ENCODE measurements around the gene RPRD1B. TPM values are rescaled to one million over a fixed set of nuclear protein-coding genes. Genes with fewer than 3 reads are reported as not detected.
A peak's percentile ranks its signal among the peaks of the same experiment; 100 is the strongest.

RPRD1B gene
- total and polyA plus RNA-seq, 2 of the 13 experiments (the other 11 are each of a cell fraction or from before 2014, with no cell fraction given), result 31.1 to 41.5 TPM

DNA sequence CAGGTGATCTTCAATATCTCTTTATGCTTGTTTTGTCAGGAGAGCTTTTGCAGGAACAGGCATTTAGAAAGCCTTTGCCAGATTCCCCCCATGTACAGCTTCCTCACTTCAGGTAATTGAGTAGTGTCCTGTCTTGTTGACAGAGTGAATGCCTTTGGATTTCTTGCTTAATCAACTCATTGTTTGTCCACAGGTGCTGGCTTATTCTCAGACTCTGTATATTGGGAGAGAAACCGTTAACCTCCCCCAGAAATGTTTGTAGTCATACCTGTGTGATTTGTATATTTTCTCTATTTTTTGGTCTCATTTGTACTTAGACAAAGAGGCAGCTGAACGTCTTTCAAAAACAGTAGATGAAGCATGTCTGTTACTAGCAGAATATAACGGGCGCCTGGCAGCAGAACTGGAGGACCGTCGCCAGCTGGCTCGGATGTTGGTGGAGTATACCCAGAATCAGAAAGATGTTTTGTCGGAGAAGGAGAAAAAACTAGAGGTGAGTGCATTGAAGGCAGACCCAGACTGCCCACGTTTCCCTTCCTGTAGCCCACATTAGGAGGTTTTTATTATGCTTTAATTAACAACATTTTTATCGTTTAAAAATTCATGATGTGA is 32.3 kb downstream of the RPRD1B start (continued):
- TF ChIP-seq SRY (CRISPR knock-in tag; IDR thresholded peaks at IDR 0.05), result no peak
- TF ChIP-seq ETV5 (CRISPR knock-in tag; IDR thresholded peaks at IDR 0.05; ENCODE audit: borderline replicate concordance), result no peak
- TF ChIP-seq MYNN (CRISPR knock-in tag; IDR thresholded peaks at IDR 0.05; ENCODE audit: low read depth), result no peak
- no peak for TF ChIP-seq SMYD3 (CRISPR knock-in tag; IDR thresholded peaks at IDR 0.05)
- no peak for TF ChIP-seq PRPF4 (IDR thresholded peaks at IDR 0.05; ENCODE audit: low read depth, low read length, poor library complexity, severe bottlenecking)
- no peak for TF ChIP-seq ZBTB7B (CRISPR knock-in tag; IDR thresholded peaks at IDR 0.05)
- no peak for TF ChIP-seq ELF3 (CRISPR knock-in tag; IDR thresholded peaks at IDR 0.05)
- no peak for TF ChIP-seq ZNF10 (CRISPR knock-in tag; IDR thresholded peaks at IDR 0.05; ENCODE audit: borderline replicate concordance, low read depth)
- 0 out of 2 replicates have a peak, but pooled peaks have one; percentile 19 for TF ChIP-seq ZNF331 (CRISPR knock-in tag; IDR thresholded peaks at IDR 0.05)
- TF ChIP-seq, protein P1, sequence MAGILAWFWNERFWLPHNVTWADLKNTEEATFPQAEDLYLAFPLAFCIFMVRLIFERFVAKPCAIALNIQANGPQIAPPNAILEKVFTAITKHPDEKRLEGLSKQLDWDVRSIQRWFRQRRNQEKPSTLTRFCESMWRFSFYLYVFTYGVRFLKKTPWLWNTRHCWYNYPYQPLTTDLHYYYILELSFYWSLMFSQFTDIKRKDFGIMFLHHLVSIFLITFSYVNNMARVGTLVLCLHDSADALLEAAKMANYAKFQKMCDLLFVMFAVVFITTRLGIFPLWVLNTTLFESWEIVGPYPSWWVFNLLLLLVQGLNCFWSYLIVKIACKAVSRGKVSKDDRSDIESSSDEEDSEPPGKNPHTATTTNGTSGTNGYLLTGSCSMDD (CRISPR knock-in tag; IDR thresholded peaks at IDR 0.05), result no peak
- no peak for TF ChIP-seq ETV6 (CRISPR knock-in tag; conservative IDR thresholded peaks at IDR 0.05)
- TF ChIP-seq, protein P2, sequence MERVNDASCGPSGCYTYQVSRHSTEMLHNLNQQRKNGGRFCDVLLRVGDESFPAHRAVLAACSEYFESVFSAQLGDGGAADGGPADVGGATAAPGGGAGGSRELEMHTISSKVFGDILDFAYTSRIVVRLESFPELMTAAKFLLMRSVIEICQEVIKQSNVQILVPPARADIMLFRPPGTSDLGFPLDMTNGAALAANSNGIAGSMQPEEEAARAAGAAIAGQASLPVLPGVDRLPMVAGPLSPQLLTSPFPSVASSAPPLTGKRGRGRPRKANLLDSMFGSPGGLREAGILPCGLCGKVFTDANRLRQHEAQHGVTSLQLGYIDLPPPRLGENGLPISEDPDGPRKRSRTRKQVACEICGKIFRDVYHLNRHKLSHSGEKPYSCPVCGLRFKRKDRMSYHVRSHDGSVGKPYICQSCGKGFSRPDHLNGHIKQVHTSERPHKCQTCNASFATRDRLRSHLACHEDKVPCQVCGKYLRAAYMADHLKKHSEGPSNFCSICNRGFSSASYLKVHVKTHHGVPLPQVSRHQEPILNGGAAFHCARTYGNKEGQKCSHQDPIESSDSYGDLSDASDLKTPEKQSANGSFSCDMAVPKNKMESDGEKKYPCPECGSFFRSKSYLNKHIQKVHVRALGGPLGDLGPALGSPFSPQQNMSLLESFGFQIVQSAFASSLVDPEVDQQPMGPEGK (CRISPR knock-in tag; IDR thresholded peaks at IDR 0.05), result no peak
- TF ChIP-seq, protein P3, sequence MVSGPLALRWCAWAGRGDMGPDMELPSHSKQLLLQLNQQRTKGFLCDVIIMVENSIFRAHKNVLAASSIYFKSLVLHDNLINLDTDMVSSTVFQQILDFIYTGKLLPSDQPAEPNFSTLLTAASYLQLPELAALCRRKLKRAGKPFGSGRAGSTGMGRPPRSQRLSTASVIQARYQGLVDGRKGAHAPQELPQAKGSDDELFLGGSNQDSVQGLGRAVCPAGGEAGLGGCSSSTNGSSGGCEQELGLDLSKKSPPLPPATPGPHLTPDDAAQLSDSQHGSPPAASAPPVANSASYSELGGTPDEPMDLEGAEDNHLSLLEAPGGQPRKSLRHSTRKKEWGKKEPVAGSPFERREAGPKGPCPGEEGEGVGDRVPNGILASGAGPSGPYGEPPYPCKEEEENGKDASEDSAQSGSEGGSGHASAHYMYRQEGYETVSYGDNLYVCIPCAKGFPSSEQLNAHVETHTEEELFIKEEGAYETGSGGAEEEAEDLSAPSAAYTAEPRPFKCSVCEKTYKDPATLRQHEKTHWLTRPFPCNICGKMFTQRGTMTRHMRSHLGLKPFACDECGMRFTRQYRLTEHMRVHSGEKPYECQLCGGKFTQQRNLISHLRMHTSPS (CRISPR knock-in tag; IDR thresholded peaks at IDR 0.05; ENCODE audit: low read depth), result no peak
- no peak for TF ChIP-seq TBP (CRISPR knock-in tag; IDR thresholded peaks at IDR 0.05)
- no peak for TF ChIP-seq ZFP82 (CRISPR knock-in tag; IDR thresholded peaks at IDR 0.05; ENCODE audit: borderline replicate concordance)
- TF ChIP-seq RXRA (CRISPR knock-in tag; IDR thresholded peaks at IDR 0.05), result no peak
- TF ChIP-seq GATAD1 (CRISPR knock-in tag; IDR thresholded peaks at IDR 0.05), result no peak
- TF ChIP-seq ZNF747 (CRISPR knock-in tag; IDR thresholded peaks at IDR 0.05; ENCODE audit: borderline replicate concordance), result no peak
- TF ChIP-seq SOX6 (IDR thresholded peaks at IDR 0.05), result no peak
- 0 out of 2 replicates have a peak, but pooled peaks have one; percentile 20 for TF ChIP-seq SOX6 (CRISPR knock-in tag; IDR thresholded peaks at IDR 0.05)
- TF ChIP-seq, protein P4, sequence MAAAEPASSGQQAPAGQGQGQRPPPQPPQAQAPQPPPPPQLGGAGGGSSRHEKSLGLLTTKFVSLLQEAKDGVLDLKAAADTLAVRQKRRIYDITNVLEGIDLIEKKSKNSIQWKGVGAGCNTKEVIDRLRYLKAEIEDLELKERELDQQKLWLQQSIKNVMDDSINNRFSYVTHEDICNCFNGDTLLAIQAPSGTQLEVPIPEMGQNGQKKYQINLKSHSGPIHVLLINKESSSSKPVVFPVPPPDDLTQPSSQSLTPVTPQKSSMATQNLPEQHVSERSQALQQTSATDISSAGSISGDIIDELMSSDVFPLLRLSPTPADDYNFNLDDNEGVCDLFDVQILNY (CRISPR knock-in tag; conservative IDR thresholded peaks at IDR 0.05), result no peak
- TF ChIP-seq, protein P5, sequence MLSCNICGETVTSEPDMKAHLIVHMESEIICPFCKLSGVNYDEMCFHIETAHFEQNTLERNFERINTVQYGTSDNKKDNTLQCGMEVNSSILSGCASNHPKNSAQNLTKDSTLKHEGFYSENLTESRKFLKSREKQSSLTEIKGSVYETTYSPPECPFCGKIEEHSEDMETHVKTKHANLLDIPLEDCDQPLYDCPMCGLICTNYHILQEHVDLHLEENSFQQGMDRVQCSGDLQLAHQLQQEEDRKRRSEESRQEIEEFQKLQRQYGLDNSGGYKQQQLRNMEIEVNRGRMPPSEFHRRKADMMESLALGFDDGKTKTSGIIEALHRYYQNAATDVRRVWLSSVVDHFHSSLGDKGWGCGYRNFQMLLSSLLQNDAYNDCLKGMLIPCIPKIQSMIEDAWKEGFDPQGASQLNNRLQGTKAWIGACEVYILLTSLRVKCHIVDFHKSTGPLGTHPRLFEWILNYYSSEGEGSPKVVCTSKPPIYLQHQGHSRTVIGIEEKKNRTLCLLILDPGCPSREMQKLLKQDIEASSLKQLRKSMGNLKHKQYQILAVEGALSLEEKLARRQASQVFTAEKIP (CRISPR knock-in tag; IDR thresholded peaks at IDR 0.05; ENCODE audit: borderline replicate concordance), result no peak
- no peak for TF ChIP-seq ZNF746 (CRISPR knock-in tag; IDR thresholded peaks at IDR 0.05)
- TF ChIP-seq ZNF660 (CRISPR knock-in tag; IDR thresholded peaks at IDR 0.05; ENCODE audit: borderline replicate concordance, low read depth), result no peak
- no peak for TF ChIP-seq ZNF557 (CRISPR knock-in tag; IDR thresholded peaks at IDR 0.05)
